C1 segment of cervical spinal cord (tissue), 14 donors: ENCODE measurements around the gene AMIGO3.
"Not testable (repeated sequence)": the region's sequence is repeated elsewhere in the genome, so short reads cannot be mapped to it uniquely, and the experiment has no call there.

ENCODE experiments used
- DNase-seq, 14 donors: peaks; one replicate each; lab custom pipeline; 2025; lab: John Stamatoyannopoulos, UW

The AMIGO3 gene

DNA sequence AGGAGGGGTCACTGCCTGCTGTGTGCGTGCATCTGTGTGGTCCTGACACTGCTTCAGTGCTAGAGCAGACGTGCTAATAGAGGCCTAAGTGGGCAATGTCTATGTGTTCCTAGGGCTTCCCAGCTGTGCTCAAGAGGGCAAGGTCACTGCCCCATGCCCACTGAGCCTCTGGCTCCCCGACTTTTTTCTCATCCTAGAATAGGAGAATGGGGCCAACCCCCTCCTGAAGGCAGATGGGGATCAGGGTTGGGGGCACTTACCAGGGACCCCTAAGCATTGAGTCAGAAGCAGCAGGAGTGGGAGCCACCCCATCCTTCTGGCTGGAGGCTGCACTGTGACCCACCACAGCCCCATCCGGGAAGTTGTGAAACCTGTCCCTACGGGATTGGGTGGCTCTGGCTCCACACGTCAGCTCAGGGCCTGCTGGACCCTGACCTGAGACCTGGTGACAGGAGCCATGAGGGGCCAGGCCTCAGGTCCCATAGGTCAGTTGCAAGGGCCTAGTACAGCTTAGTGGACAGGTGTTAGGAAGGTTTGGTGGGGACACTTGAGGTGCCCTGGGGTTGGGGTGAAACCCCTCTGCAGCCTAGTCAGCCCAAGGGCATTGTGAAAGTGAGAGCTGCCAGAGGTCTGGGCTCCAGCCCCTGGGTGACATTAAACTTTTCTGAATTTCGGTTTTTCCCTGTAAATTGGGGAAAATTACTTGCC is 31.0 kb downstream of the AMIGO3 start:
- not testable (repeated sequence) for DNase-seq

DNA sequence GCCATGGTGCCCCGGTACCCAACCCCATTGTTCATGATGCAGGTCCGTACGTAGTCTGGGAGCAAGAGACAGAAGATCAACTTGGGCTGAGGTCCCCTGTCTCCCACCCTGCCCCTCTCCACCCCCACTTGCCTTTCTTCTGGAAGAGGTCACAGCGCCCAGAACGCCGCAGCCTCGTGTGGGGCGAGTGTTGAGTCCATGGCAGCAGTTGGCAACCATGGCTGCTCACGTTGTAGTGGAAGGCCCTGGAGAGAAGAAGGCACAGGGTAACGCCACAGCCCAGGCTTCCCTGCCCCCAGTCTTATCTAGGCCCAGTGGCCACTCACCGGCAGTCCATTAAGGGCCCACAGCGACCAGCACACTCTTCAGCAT is 32.1 kb downstream of the AMIGO3 start:
- not testable (repeated sequence) for DNase-seq

DNA sequence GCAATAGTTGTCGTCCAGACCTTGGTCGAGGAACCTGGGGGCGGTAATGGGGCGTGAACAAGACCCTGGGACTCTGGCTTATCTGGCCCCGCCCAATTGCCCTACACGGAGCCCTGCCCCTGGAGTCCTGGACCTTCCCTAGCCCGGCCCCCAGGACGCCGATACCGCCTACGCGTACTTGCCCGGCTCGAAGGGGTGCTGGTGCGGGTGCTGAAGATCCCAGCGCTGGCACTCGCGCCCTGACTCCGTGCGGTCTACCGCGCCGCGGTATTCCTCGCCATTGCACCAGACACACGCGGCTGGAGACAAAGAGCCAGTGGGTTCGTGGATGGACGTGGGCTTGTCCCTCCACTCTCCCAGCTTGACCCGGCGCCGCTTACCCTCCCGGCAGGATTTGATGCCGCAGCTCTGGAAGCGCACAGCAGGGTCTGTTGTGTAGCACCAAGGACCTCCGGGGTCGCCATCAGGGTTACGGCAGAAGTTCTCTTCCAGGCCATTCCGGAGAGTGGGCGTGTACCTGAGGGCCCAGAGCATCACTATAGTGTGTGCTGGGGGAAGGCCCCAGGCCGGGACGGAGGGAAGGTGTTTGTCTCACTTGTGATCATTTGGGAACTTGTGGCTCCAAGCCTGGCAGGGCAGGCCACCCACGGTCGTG is 32.6 kb downstream of the AMIGO3 start:
- DNase-seq, result not testable (repeated sequence)

DNA sequence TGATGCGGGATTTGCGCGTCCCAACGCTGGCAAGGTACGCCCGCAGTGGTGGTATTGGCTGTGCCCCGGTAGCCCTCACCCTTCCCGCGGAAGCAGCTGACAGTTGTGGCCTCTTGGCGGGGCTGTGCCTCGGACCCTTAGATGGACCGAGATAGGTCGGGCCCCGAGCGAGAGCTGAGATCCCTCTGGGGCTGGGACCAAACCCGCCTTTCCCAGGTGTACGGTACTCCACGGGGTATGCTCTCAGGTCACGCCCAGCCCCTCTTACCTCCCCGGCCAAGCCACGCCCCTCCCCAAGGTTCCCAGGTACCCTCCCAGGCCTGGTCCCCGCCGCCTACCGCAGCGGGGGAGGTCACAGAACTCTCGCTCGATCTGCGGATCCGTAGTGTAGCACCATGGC is 33.1 kb downstream of the AMIGO3 start:
- not testable (repeated sequence) for DNase-seq

DNA sequence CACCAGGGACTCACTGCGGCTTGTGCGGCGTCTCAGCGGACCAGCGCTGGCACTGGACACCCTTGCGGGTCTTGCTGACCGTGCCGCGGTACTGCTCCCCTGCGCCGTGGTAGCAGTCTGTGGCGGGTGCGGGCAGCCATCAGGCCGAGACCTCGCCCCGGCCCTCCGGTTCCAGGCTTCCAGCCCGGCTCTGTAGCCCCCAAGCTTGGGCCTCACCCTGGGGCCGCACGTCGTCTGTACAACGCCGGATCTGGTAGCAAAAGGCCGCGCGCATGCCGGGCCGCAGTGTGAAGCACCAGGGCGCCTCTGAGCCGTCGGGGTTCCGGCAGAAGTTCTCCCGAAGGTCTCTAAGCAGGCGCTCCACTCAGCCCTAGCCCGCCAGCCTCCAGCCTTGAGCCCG is 33.6 kb downstream of the AMIGO3 start:
- not testable (repeated sequence) for DNase-seq

DNA sequence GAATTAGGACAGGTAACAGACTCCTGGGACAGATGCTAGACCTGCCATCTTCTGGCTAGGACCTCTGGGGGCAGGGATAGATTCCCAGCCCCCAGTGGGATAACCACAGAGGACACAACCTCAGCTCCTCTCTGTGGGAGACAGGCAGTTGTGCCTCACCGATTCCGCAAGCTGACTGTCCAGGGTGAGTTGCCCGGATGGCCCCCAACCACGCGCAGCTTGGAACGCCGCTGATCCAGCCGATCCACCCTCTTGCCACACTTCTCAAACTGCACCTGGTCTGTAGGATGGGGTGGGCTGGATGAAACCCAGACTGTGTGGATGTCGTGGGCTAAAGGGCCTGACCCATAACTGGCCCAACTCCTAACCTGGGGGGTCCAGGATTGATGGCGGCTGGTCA is 34.4 kb downstream of the AMIGO3 start:
- DNase-seq, result not testable (repeated sequence)

DNA sequence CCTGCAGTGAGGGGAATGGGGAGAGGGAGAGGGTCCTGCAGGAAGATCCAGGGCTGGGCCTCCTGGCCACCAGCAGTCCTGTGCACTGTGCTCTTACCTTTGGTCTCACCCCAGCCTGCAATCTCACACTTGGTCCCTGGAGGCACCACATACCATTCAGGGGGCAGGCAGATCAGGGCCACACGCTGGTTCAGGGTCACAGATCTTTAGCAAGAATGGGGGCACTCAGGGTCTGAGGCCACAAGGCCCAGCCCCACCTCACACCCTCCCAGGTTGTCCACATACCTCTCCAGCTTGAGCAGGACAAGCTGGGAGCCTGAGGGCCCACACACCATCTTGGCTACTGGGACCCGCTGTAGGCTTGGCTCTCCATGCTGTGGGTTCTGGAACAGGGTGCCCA is 35.0 kb downstream of the AMIGO3 start:
- not testable (repeated sequence) for DNase-seq

DNA sequence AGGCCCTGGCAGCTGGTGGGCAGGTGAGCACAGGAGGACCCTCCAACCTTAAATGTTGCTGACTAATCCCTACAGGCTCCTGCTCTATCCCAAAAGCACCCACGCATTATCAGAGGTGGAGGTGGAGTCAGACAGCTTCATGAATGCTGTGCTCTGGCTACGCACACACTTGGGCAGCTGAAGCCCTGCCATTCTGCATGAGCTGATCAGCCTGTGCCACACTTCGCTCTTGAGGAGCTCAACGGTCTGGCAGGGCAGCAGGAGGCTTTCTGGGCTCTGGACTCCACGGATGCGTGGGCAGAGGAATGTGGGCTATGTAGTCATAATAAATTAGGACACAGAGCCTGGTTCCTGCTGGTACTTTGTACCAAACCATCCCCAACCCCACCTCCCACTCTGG is 36.3 kb downstream of the AMIGO3 start:
- no peak for DNase-seq

DNA sequence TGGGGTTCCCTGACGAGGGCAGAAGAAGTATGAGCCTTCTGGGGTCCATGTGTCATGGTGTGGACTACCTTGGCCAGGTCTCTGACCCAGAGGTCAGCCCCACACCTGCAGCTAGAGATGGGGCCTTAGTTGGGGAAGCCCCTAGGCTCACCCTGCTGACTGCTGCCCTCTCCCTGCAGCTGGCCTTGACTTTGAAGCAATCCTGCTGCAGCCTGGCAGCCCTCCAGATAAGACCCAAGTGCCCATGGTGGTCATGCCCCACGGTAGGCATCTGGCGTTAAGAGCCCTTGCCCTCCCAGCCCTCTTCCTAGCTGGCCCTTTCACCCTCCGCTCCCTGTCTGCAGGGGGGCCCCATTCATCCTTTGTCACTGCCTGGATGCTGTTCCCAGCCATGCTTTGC is 37.9 kb downstream of the AMIGO3 start:
- no peak for DNase-seq

DNA sequence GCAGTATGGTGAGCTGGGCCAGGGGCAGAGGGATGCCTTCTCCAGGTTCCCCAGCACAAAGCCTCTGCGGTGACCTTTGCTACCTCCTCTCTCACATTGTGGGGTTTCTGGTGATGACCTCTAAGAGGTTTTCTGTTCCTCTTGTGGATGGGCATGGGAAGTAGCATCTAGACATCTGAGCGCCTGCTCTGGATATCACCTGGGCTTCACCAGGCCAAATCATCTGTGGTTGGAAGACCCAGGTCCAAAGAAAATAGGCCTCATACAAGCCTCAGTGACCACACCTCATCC is 38.3 kb downstream of the AMIGO3 start:
- DNase-seq, result no peak

DNA sequence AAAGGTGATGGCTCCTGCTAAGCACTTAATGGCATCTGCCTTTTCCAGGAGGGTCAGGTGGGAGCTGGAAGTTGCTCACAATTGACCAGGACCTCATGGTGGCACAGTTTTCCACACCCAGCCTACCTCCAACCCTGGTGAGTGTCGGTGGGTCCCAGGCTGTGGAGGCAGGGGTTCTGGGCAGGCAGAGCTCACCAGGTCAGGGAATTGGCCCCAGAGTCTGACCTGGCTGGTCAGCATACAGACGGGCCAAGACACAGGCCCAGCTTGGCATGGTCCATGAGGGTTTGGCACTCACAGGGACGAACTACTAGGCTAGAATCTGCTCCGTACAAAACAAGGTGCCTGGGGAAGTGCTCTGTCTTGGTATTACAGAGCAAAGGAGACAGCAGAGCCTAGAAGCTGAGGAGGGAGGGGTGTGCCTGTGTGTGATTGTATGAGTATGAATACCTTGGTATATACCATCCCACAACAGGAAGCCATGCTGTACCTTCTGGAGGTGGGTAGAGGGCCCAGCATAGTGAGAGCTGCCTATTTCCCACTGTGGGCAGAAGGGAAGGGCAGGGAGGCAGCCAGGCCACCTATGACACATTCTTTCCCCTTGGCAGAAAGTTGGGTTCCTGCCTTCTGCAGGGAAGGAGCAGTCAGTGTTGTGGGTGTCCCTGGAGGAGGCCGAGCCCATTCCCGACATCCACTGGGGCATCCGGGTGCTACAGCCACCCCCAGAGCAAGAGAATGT is 38.8 kb downstream of the AMIGO3 start:
- no peak for DNase-seq

DNA sequence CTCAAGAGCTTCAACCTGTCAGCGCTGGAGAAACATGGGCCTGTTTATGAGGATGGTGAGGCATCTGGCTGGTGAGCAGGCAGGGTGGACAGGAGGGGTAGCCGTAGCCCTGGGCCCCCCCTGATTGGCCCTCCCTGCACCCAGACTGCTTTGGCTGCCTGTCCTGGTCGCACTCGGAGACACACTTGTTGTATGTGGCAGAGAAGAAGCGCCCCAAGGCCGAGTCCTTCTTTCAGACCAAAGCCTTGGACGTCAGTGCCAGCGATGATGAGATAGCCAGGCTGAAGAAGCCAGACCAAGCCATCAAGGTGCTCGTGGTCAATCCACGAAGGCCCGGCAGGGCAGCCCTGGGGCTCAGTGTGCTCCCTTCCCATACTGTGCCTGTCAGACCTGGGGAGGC is 43.6 kb downstream of the AMIGO3 start:
- no peak for DNase-seq

DNA sequence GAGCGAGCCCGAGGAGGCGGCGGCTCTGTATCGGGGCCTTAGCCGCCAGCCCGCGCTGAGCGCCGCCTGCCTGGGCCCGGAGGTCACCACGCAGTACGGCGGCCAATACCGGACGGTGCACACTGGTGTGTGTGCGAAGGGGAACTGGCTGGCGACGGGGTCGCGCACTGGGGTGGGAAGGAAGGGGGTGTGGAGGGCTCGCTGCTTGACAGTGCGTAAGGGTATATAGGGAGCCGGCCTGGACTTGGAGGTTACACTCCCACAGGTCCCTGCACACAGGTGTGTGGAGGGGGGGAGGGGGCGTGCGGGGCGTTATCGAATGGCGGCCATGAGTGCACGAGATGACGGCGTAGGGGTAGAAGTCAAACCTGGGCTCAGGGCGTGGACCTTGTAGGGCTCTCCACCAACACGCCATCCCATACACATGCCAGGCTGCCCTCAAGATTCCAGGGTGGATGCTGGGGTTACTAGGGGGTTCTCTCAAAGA is 44.9 kb downstream of the AMIGO3 start:
- DNase-seq, result no peak

DNA sequence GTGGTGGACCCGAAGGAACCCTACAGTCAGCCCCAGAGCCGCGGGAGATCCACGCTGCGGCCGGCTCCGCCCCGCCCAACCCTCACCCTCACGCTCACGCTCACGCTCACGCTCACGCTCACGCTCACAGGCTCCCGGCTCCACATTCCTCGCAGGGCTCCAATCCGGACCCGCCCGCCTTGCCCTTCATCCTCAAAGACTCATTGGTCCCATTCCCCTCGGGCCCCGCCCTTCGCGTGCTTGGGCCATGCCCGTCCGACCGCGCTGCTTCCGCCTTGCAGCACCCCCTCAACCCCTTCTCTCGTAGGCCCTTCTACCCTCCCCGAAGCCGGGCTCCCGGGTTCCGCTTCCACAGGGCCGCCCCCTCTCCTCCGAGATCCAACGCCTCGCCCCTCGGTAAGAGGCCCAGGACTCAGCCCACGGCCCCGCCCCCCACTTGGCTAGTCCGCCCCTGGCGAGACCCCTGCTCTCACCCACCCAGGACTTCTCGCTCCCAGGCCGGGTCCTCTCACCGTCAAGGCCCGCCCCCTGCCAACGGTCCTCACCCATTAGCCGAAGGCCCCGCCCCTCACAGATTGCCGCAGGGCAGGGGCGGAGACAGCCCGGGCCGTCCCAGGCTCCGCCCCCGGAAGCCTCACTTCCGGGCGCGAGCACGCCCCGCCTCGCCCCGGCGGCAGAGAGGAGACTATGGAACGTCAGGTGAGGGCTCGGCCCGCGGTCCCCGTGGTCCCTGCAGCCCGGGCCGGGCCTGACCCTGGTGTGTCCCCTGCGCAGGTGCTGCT is 45.6 kb downstream of the AMIGO3 start, which contains the start of gene APEH:
TSS of gene APEH (plus strand) at position 637 of the 782 bp plus-strand sequence. CDS start at position 688, 51 bp downstream.
- DNase-seq, result no peak

DNA sequence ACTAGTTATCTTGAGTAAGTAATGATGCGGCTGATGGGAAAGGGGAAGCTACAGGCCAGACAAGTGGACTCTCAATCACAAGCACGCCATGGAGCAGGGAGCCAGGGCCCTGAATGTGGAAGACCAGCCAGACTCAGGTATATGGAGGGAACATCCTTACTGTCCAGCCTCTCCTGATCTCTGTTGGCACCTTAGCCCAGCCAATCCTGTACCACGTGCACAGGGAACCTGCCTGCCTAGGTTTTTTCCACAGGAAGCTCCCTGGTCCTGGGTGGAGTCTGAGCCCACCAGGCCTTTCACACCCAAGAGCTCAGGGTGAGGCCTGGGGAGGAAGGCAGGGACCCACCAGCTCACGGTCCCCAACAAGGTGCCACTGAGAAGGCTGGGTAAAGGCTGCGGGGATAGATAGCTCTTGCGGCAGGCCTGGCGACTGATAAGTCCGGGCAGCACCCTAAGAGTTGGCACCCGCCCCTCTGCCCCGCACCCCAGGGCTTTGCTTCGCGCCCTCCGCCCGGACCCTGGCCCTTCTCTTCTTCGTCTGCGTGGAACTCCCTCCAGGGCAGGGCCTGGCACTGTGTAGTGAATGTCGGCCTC is 46.3 kb downstream of the AMIGO3 start:
- DNase-seq, result no peak

DNA sequence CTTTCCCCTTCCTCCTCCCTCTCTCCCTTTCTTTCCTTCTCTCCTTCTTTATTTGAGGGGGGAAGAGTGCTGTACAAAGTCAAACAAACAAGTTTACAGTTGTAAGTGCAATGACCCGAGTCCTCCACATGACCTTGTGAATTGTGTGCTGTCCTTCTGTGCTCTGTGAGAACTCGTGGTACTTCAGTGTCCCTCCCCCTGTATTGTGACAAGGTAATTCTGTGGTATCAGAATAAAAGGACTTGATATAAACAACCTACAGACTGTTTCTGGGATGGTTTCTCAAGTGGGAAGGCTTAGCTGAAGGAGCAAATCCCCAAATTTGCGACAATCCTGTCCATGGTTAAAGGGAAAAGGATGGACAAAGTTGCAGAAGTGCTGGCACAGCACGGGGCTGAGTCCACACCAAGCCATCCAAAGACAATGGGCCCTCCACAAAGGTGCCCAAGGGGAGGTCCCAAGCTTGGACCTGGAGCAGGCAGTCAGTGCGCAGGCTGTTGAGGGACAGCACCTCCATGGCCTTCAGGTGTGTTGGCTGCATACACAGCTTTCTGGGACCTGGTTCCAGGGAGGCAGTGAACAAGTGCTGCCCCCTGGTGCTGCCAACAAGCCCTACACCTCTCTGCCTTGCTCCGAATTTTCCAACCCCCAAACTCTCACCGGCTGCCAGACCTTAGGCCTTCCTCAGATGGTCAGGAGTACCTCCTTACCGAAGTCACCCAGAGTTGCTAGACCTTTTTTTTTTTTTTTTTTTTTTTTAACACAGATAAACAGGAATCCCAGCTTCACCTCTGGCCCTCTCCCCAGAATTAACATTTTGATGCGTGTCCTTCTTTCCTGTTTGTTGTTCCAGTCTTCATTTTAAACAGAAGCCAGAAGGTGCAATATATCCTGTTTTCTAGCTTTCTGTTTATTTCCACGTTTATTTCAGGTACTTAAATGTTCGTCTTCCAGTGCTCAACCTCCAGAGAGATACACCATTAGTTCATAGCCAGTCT is 47.9 kb downstream of the AMIGO3 start:
- no peak for DNase-seq

DNA sequence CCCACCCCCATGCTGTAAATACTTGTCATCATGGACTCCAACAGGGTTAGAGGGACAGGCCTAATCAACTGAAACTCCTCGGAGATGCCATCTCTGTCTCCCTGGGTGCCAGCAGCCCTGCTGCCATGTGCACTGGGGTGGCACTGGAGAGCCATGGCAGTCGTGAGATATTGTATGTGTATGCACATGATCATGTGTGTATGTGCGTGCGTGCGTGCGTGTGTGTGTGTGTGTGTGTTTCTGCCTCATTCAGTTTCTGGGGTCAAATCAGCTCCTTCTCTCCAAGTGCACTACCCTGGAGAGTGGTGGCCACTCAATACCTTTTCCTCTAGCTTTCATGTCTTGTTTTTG is 48.6 kb downstream of the AMIGO3 start:
- no peak for DNase-seq

DNA sequence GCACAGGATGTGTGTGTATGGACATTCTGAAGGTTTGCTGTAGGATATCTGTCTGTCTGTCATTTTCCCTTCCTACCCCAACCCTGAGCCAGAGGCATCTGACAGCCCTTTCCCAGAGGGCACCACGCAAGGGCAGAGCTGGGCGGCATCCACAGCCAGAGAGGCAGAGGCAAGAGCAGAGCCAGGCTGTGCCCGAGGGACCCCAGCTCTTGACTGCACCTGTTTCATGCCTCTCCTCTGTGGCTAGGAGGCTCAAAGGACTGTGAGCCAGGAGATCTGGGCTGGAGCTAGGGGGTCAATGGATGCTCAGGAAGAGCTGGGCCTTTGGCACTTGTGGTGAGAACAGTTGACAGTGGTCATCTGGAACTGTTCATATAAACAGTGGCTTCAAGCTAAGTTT is 50.1 kb downstream of the AMIGO3 start:
- DNase-seq, result no peak

DNA sequence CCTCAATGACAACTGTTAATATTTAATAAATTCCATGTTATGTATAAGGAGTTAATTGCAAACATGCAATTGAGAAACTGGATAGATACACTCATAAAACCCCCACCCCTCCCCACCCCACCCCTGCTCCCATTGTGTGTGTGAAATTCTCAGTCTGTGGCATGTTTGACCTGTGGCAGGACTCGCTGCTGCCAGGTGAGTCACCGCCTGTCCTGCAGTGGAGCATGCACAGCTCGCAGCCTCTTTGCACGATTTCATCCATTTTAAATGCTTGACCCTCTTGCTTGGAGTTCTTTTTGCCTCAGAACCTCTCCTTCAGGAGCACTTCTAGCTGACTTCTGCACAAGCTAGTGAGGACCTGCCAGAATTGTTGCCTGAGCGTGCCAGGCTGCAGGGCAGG is 50.6 kb downstream of the AMIGO3 start:
- DNase-seq, result no peak

DNA sequence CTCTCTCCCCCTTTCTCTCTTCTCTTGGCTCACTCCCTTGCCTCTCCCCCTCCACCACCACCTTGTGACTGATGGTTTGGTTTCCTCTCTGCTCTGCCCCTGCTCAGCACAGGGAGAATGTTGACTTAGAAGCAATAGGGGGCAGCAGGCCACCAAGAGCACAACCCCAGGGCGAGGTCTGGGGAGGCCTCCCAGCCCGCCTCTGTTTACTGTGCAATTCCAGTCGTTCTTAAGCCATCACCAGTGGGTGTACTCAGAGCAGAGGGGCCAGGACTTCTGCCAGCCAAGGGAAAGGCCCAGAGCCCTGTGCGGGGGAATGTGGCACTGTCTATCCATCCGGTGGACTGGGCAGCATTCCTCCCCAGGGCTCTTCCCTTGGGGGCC is 51.1 kb downstream of the AMIGO3 start:
- DNase-seq, result no peak
